Osteocyte (in vitro differentiated cells): ENCODE data around the gene APCDD1. TPM values are rescaled to one million over a fixed set of nuclear protein-coding genes. Genes with fewer than 3 reads are reported as not detected.

Source experiments
- DNase-seq: peaks from one replicate; pipeline ENCODE4 v3.0.0; 2021; ENCODE audit warnings: mixed read lengths; ENCODE audit not compliant: unreplicated experiment; ENCODE audit errors: extremely low spot score
- H3K27ac Mint-ChIP-seq: one replicate; pipeline ENCODE4 v1.8.0; 2021; ENCODE audit warnings: mild to moderate bottlenecking, mixed read lengths; ENCODE audit not compliant: unreplicated experiment
- H3K27me3 Mint-ChIP-seq: one replicate; pipeline ENCODE4 v1.8.0; 2021; ENCODE audit warnings: mixed read lengths; ENCODE audit not compliant: unreplicated experiment
- H3K36me3 Mint-ChIP-seq: one replicate; pipeline ENCODE4 v1.8.0; 2021; ENCODE audit warnings: mixed read lengths; ENCODE audit not compliant: unreplicated experiment
- H3K4me1 Mint-ChIP-seq: one replicate; pipeline ENCODE4 v1.8.0; 2021; ENCODE audit warnings: mixed read lengths; ENCODE audit not compliant: unreplicated experiment
- H3K4me3 Mint-ChIP-seq: one replicate; pipeline ENCODE4 v1.8.0; 2021; ENCODE audit warnings: mild to moderate bottlenecking, moderate library complexity, mixed read lengths; ENCODE audit not compliant: unreplicated experiment
- H3K9me3 Mint-ChIP-seq: one replicate; pipeline ENCODE4 v1.8.0; 2021; ENCODE audit warnings: mixed read lengths; ENCODE audit not compliant: unreplicated experiment
- total RNA-seq: library from RNA; stranded (reverse); gene quantifications from 2 replicates; pipeline ENCODE4 v1.2.1, GENCODE V29; 2021
- TF ChIP-seq, protein P1 (sequence below): fragments of 200-600 bp; sonication (generic); IDR thresholded peaks from 2 replicates; pipeline ENCODE4 v1.5.0; 2021; ENCODE audit warnings: antibody characterized with exemption, mild to moderate bottlenecking, moderate library complexity

Gene APCDD1
- total RNA-seq, 1 donor from 2014 or later: 1.4 TPM

DNA sequence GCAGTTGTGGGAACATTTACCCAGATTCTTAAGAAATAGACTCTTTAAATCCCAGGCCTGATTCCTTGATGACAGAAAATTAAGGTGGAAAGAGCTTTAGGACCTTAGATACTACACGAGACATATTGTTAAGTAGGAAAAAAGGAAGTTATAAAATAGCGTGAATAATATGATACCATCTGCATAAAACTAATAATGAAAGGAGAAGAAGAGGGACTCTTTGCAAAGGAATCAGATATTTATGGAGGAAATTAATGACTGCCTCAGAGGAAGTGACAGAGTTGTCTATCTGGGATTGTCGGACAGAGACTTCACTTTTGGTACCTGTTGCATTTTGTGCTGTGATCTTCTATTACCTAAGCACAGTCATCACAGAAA lies 20.8 kb downstream of the APCDD1 start:
- no peak overlapping the region for H3K4me3 Mint-ChIP-seq
- TF ChIP-seq, protein P1, sequence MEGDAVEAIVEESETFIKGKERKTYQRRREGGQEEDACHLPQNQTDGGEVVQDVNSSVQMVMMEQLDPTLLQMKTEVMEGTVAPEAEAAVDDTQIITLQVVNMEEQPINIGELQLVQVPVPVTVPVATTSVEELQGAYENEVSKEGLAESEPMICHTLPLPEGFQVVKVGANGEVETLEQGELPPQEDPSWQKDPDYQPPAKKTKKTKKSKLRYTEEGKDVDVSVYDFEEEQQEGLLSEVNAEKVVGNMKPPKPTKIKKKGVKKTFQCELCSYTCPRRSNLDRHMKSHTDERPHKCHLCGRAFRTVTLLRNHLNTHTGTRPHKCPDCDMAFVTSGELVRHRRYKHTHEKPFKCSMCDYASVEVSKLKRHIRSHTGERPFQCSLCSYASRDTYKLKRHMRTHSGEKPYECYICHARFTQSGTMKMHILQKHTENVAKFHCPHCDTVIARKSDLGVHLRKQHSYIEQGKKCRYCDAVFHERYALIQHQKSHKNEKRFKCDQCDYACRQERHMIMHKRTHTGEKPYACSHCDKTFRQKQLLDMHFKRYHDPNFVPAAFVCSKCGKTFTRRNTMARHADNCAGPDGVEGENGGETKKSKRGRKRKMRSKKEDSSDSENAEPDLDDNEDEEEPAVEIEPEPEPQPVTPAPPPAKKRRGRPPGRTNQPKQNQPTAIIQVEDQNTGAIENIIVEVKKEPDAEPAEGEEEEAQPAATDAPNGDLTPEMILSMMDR: no peak
- DNase-seq: no peak
- peaks cover 20% of the 10 kb centered on the region for H3K27me3 Mint-ChIP-seq
- peaks cover 4% of the 10 kb centered on the region for H3K4me1 Mint-ChIP-seq
- H3K36me3 Mint-ChIP-seq: no peaks in the 10 kb centered on the region
- no peak overlapping the region for H3K27ac Mint-ChIP-seq
- H3K9me3 Mint-ChIP-seq: no peaks in the 10 kb centered on the region

DNA sequence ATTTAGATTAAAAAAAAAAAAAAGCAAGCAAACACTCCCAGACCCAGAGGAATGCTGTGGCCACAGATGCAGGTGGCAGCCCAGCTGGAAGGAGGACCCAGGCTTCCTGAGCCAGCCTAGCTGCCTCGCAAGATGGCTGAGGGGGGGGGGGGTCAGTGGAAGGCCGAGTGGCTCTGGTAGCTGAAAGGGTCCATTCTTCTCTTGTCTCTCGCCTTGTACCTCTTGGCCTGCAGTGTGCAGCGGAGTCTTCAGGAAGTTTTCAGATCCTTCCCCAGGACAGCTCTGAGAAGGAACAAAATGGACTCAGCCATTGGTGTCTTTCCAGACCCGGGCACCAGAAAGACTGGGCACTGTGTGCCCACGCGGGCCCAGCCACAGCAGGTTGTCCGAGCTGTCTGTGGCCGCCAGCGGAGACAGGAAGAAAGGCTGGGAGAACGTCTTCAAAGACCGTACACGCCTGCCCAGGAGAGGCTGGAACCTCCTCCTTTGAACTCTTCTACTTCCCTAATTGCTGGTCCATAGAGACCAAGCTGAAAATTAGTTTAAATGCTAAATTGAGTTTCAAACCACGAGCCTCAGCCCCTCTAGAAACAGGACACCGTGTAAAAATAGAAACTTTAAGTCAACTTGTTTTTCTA lies 21.3 kb downstream of the APCDD1 start:
- TF ChIP-seq, protein P1: no peak
- peaks cover 4% of the 10 kb centered on the region for H3K4me1 Mint-ChIP-seq
- H3K9me3 Mint-ChIP-seq: no peaks in the 10 kb centered on the region
- DNase-seq: no peak
- H3K27me3 Mint-ChIP-seq: peaks cover 18% of the 10 kb centered on the region
- no peak overlapping the region for H3K4me3 Mint-ChIP-seq
- no peaks in the 10 kb centered on the region for H3K36me3 Mint-ChIP-seq
- H3K27ac Mint-ChIP-seq: no peak overlapping the region

DNA sequence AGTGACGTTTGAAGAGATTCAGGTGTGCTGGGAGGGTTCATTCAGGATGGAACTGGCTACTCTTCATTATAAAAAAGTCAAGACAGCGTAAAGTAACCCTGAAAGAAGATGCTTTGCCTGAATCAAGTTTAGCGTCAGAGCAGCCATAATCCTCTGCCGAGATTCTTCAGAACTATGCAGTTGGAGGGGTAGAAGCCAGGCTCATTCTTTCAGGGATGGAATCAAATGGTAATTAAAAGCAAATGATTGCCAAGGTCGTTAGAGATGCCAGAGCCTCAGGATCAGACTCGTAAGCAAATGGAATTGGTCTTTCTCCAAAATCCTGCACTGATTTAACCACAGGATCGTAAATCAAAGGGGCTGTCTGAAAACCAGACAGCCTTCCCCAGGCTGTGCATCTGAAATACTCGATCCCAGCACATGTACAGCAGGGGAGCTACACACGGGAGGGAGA lies 21.9 kb downstream of the APCDD1 start:
- TF ChIP-seq, protein P1: no peak
- H3K36me3 Mint-ChIP-seq: no peaks in the 10 kb centered on the region
- H3K4me1 Mint-ChIP-seq: peaks cover 4% of the 10 kb centered on the region
- DNase-seq: no peak
- H3K9me3 Mint-ChIP-seq: no peaks in the 10 kb centered on the region
- no peak overlapping the region for H3K4me3 Mint-ChIP-seq
- no peak overlapping the region for H3K27ac Mint-ChIP-seq
- peaks cover 17% of the 10 kb centered on the region for H3K27me3 Mint-ChIP-seq

DNA sequence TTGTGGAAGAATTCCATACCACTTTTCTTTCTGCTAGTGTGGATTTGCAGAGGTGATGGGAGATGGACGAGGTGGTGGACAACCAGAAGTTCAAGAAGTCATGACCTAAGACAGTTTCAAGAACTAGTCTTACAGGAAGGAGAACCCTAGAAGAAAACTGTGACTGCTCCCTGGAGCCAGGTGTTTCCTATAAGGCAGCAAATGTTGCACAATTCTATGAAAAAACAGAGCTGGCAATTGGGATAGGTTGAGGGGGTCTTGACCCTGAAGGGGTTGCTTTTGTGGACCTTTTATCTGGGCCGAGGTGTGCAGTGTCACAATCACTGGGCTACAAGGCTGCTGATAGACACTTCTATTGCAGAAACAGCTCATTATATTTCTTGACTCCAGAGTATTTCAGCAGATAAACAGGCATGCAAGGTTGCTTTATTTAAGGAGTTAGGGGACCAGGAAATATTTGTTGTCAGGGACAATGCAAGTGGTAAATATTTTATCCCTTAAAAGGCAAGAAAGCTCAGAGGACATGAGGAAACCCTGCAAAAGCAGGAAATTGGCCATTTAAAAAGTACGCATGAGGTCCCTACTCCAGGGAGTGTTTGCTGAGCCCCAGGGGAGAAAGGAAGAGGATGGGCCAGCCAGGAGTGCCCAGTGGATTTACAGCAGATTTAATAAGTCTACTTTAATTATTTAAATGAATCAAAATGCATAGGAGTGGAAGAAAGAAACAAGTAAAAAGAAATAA lies 22.9 kb downstream of the APCDD1 start:
- TF ChIP-seq, protein P1: no peak
- Mint-ChIP-seq H3K27ac (no peak overlapping the region), H3K4me3 (no peak overlapping the region), H3K27me3 (peaks cover 17% of the 10 kb centered on the region), H3K36me3 (no peaks in the 10 kb centered on the region), H3K9me3 (no peaks in the 10 kb centered on the region), H3K4me1 (peaks cover 4% of the 10 kb centered on the region)
- DNase-seq: no peak

DNA sequence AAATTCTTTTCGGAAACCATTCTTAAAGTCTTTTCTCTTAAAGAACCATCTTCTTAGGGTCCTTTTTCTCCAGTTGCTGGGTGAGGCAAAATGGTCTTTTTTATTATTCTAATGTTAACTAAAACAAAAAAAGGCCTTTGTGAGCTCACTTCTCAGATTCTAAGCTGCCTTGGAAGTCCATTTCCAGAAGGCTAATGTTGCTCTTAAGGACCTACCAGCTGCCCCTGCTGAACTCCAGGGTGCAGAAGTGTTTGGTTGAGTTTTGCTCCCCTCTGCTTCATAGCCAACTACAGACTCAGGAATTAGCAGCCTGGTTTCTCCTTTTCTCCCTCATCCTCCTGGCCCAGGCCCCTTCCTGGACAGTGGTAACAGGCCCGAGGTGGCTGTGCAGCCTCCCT lies 23.4 kb downstream of the APCDD1 start:
- H3K27ac Mint-ChIP-seq: no peak overlapping the region
- no peak for DNase-seq
- TF ChIP-seq, protein P1: no peak
- no peaks in the 10 kb centered on the region for H3K36me3 Mint-ChIP-seq
- no peaks in the 10 kb centered on the region for H3K9me3 Mint-ChIP-seq
- H3K4me3 Mint-ChIP-seq: no peak overlapping the region
- H3K4me1 Mint-ChIP-seq: peaks cover 4% of the 10 kb centered on the region
- peaks cover 17% of the 10 kb centered on the region for H3K27me3 Mint-ChIP-seq
